GM13977 (cell line): ENCODE data around the gene SIRT3.

Experiments used
- DNase-seq: peaks from one replicate; pipeline ENCODE4 v3.0.0; 2012; ENCODE audit warnings: low spot score
- CTCF ChIP-seq: IDR thresholded peaks from 2 replicates; pipeline ENCODE4 v1.5.1; 2012; ENCODE audit warnings: mild to moderate bottlenecking, control low read depth; ENCODE audit not compliant: insufficient read depth; ENCODE audit errors: extremely low read depth, missing control alignments
- in situ Hi-C: fragments of 300-500 bp; cut with MboI; formaldehyde crosslinking; loops from one replicate; pipeline ENCODE4 v1.12.0; 2022; ENCODE audit warnings: low sequenced_read_pairs, low pct_unique_long_range_greater_than_20kb, mixed read lengths, inconsistent platforms; ENCODE audit not compliant: unreplicated experiment

The SIRT3 gene

GRCh38 chr11:215581-216037 is 20.5 kb downstream of the SIRT3 start:
- no peak for DNase-seq
- no peak for TF ChIP-seq CTCF
- in situ Hi-C loops = no loop called here

- no peak for DNase-seq
- in situ Hi-C loops = no loop called here
- no peak for TF ChIP-seq CTCF
Observed at GRCh38 chr11:214083-214482, 22.1 kb downstream of the SIRT3 start.

GRCh38 chr11:213111-213510 is 23.0 kb downstream of the SIRT3 start:
- no peak for DNase-seq
- no peak for TF ChIP-seq CTCF
- in situ Hi-C loops = no loop called here

GRCh38 chr11:212150-213100 is 23.7 kb downstream of the SIRT3 start:
- in situ Hi-C loops = no loop called here
- no peak for DNase-seq
- TF ChIP-seq CTCF = no peak

GRCh38 chr11:211741-212140 is 24.4 kb downstream of the SIRT3 start:
- TF ChIP-seq CTCF = no peak
- in situ Hi-C loops = no loop called here
- no peak for DNase-seq

GRCh38 chr11:211295-211694 is 24.8 kb downstream of the SIRT3 start:
- in situ Hi-C loops = no loop called here
- no peak for TF ChIP-seq CTCF
- no peak for DNase-seq
